ENCODE data around the gene SOCS6. TPM values are rescaled to one million over a fixed set of nuclear protein-coding genes. Genes with fewer than 3 reads are reported as not detected.
A peak's percentile ranks its signal among the peaks of the same experiment; 100 is the strongest.

The SOCS6 gene
- total RNA-seq, 1 experiment from 2014 or later = 17.6 TPM

- peak; percentile 16 for DNase-seq (ENCODE audit: low spot score)
These were observed 534 bp upstream of the SOCS6 start for GRCh38 chr18:70288171-70288850.

DNA sequence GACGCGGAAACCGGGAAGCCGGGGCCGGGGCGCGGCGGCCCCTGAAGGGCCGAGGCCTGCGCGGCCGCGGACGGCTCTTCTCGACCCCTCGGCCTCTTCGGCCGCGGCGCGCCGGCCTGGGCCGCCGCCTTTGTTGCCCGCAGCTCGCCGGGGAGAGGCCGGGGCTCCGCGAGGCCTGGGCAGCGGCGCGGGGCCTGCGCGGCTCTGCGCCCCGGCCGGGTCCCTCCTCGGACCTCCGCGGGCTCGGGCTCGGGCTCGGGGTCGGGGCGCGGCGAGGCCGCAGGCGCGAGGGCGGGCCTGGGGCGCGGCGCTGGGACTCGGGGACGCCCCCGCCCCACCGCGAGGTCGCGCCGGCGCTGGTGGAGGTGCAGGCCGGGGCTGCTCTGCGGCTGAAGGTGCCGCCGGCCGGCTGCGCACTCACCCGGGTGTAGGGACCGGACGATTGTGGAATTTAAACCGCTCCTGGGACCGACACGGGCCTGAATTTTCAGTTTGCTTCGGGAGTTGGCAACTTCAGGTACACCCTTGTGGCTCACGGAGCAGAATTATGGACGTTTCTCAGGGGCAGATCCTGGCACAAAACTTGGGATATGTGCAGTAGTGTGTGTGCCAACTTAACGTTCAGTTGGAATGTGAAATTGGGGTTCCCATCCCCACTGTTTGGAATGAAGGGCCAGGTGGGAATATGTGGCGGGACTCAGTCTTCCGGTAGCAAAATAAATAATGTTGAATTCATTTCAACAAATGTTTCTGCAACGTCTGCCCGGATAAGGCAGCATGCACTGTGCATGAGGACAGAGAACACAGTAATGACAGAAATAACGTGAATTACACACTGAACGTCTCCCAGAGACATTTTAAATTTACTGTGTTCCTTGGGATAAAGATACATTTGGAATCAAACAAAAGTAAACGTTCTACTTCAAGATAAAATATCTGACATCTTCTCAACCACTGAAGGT lies 787 bp downstream of the SOCS6 start:
- DNase-seq (ENCODE audit: low spot score) = no peak

GRCh38 chr18:70290482-70291294 lies 1.8 kb downstream of the SOCS6 start:
- no peak for DNase-seq (ENCODE audit: low spot score)

DNA sequence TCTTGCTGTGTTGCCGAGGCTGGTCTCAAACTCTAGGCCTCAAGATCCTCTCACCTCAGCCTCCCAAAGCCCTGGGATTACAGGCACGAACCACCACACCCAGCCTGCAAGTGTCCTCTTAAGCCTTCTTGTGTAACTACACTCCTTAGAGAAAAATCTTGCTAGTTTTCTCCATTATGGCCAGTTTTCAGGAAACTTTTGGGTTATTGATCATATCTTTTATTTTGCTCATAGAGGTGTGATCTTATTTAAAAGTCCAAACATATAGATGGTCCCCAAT lies 2.4 kb downstream of the SOCS6 start:
- DNase-seq (ENCODE audit: low spot score) = no peak

DNA sequence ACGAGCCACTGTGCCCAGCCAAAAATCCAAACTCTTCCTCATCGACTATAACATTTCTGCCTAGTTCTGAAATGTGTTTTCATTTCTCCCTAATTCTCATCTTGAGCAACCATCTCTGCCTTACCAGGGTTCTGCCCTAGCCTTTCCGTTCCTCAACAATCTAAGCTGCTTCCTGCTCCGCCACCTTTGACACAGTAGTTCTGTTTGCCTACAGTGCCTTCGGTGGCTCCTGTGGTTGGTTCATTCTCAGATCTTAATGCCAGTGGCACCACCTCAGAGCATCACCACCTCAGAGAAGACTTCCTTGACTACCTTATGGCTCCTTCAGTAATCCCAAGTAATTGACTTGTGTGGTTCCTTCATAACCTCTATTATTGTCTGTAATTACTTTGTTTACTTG lies 3.8 kb downstream of the SOCS6 start:
- no peak for DNase-seq (ENCODE audit: low spot score)

DNA sequence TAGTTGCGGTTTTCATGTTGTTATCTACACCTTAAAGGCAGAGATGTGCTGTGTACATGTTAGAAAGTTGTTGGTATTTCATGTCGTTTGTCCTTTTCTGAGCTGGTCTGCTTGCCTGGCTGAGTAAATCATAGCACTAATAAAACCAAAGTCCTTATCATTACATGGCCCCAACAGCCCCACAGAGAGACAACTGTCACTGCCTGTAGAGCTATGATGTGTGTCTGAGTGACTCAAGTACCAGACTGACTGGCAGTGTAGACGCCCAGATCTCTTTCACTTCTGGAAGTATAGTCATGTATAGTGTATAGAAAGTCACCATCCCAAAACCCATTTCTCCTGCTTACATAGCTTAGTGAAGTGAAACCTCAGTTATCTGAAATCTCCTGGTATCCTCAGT lies 4.3 kb downstream of the SOCS6 start:
- DNase-seq (ENCODE audit: low spot score) = no peak

- no peak for DNase-seq (ENCODE audit: low spot score)
These were observed 5.8 kb downstream of the SOCS6 start for GRCh38 chr18:70294471-70295191.

DNA sequence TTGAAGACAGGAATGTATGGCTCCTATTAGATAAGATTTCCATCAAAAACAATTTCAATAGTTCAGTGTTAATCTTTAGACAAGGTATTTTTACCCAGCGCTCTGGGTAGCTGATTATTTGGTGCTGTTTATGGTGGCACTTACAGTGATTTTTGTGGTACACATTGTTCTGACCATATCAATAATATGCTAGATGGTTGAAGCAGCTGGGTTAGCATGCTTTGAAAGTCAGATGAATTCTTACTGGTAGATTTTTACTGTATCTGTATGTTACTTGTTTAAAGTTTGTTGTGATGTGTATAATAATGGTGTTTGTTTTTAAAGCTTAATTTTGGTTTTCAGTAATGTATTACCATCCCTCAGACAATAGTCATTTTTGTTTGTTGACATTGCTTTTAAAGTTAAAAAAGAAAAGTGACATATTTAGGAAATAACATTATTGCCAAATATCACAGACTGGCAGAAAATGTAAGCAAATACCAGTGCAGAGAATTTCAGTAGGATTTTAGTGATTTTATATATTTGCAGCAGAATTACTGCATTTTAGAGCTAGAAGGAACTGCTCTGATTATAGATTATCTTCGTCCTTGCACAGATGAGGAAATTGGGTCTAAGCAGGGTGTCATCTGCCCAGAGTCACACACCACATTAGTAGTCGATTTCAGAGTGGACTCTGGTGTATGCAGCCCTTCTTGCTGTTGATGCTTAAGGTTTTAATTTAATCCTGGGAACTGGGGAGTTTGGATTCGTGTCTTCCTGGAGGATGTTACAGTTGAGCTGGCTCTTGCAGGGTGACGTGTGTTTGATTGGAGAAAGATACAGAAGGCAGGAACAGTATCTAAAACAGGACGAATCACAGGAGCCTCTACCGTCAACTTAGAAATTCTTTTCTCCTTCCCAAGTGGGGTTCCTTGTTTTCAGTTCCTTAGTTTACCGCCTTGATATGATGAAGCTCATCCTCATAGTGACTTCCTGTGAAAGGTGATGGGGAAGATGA lies 6.6 kb downstream of the SOCS6 start:
- DNase-seq (ENCODE audit: low spot score) = no peak

- no peak for DNase-seq (ENCODE audit: low spot score)
These were observed 7.4 kb downstream of the SOCS6 start for GRCh38 chr18:70296289-70296688.

- no peak for DNase-seq (ENCODE audit: low spot score)
These were observed 7.9 kb downstream of the SOCS6 start for GRCh38 chr18:70296781-70297180.

GRCh38 chr18:70299393-70299792 lies 10.5 kb downstream of the SOCS6 start:
- DNase-seq (ENCODE audit: low spot score) = no peak

DNA sequence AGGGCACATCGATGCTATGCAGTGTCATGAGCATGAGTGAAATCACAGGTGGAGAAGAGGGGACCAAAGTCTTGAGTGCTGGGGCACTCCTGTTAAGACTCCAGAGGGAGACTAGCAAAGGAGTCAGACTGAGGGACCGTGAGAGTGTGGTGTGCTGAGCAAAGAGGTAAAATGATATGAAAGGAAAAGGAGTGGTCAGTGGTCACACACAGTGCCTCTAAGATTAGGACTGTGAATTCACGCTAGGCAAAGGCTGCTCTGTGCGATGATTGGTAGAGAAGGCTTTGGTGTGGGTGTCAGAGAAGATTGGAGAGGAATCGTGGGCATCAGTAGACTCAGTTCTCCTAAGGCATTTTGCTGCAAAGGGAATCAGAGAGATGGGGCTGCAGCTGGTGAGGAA lies 12.8 kb downstream of the SOCS6 start:
- no peak for DNase-seq (ENCODE audit: low spot score)

- DNase-seq (ENCODE audit: low spot score) = no peak
These were observed 19.9 kb downstream of the SOCS6 start for GRCh38 chr18:70308555-70309294.

- no peak for DNase-seq (ENCODE audit: low spot score)
These were observed 21.9 kb downstream of the SOCS6 start for GRCh38 chr18:70310560-70311320.

GRCh38 chr18:70311726-70312125 lies 22.9 kb downstream of the SOCS6 start:
- no peak for DNase-seq (ENCODE audit: low spot score)

DNA sequence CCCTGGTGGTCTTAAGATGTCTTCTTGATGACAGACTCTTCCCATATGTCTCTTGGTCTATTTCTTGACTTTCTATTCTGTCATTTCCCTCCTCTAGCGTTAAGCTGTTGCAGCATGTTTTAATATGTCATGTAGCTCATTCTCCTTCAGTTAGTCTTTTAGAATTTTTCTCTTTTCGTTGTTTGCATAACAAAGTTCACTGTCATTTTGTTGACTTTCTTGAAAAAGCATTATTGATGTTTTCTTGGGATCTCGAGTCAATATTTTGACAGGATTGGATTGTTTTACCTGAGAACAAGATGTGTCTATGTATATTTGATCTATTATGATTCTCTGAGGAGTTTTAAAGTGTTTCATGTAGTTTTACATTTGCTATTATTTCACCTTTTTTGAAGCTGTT lies 24.8 kb downstream of the SOCS6 start:
- DNase-seq (ENCODE audit: low spot score) = no peak

DNA sequence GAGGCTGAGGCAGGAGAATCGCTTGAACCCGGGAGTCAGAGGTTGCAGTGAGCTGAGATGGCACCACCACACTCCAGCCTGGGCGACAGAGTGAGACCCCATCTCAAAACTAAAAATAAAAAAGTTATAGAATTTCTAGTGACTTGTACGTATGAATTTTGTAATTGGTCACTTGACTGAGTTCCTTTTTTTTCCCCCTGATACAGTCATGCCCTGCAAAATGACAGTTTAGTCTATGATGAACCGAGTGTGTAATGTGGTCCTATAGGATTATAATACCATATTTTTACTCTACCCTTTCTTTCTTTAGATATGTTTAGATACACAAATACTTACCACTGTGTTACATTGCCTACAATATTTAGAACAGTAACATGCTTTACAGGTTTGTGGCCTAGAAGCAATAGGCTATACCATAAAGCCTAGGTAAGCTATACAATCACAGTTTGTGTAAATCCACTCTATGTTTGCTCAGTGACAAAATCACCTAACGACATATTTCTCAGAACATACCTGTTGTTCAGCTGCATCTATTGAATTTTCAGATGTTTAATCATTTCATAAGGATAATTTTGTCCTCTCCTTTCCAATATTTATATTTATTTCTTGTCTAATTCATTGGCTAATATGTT lies 25.4 kb downstream of the SOCS6 start:
- no peak for DNase-seq (ENCODE audit: low spot score)

- DNase-seq (ENCODE audit: low spot score) = no peak
These were observed 30.3 kb downstream of the SOCS6 start for GRCh38 chr18:70319187-70319586.

DNA sequence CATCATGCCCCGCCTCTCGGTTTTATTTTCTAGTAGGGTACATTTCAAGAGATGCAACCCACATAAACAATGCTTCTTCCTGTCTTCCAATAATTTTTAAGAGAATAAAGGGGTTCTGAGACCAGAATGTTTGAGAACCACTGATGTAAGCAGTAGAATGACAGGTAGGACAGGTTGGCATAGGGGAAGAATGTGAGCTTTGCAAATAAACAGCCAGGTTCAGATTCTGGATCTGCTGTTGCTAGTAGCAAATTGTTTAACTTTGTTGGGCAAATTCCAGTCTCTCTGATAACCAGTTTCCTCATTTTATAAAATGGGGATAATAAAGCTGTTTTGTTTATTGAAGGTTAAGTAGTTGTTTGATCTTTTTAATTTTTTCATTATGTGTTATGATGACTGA lies 32.8 kb downstream of the SOCS6 start:
- DNase-seq (ENCODE audit: low spot score) = no peak
